H9 (cell line): Measurements from ENCODE around the gene GCNA. TPM values are rescaled to one million over a fixed set of nuclear protein-coding genes. Genes with fewer than 3 reads are reported as not detected.

Source experiments
- DNase-seq: peaks from one replicate; pipeline ENCODE4 v3.0.0-alpha.2; 2017
- H2AFZ ChIP-seq: one replicate; pipeline ENCODE4 v1.6.1; 2013; ENCODE audit warnings: mild to moderate bottlenecking, low read length, control low read depth, moderate library complexity
- H2AK5ac ChIP-seq: 2 replicates; pipeline ENCODE4 v1.6.1; 2013; ENCODE audit warnings: low read length, control low read depth, mixed read lengths; ENCODE audit not compliant: insufficient read length
- H2BK120ac ChIP-seq: one replicate; pipeline ENCODE4 v1.6.1; 2013; ENCODE audit warnings: low read depth, mild to moderate bottlenecking, low read length, control low read depth, inconsistent platforms; ENCODE audit not compliant: poor library complexity, severe bottlenecking
- H2BK12ac ChIP-seq: 2 replicates; pipeline ENCODE4 v1.6.1; 2013; ENCODE audit warnings: low read length, control low read depth, mixed read lengths, low read depth; ENCODE audit not compliant: insufficient read length
- H2BK15ac ChIP-seq: 2 replicates; pipeline ENCODE4 v1.6.1; 2013; ENCODE audit warnings: low read depth, low read length, control low read depth
- H2BK20ac ChIP-seq: one replicate; pipeline ENCODE4 v1.6.1; 2013; ENCODE audit warnings: low read depth, mild to moderate bottlenecking, low read length, control low read depth, inconsistent platforms; ENCODE audit not compliant: poor library complexity, severe bottlenecking
- H2BK5ac ChIP-seq: 2 replicates; pipeline ENCODE4 v1.6.1; 2013; ENCODE audit warnings: low read length, control low read depth, mixed read lengths; ENCODE audit not compliant: insufficient read length
- H3K14ac ChIP-seq: 2 replicates; pipeline ENCODE4 v1.6.1; 2013; ENCODE audit warnings: low read length, control low read depth; ENCODE audit not compliant: insufficient read depth
- H3K18ac ChIP-seq: 2 replicates; pipeline ENCODE4 v1.6.1; 2013; ENCODE audit warnings: low read depth, mild to moderate bottlenecking, mixed read lengths, low read length, control low read depth; ENCODE audit not compliant: insufficient read length
- H3K23ac ChIP-seq: 2 replicates; pipeline ENCODE4 v1.6.1; 2013; ENCODE audit warnings: low read length, control low read depth, mixed read lengths, low read depth; ENCODE audit not compliant: insufficient read length
- H3K23me2 ChIP-seq: 2 replicates; pipeline ENCODE4 v1.6.1; 2013; ENCODE audit warnings: low read depth, mild to moderate bottlenecking, mixed read lengths, low read length, control low read depth; ENCODE audit not compliant: insufficient read length, poor library complexity, severe bottlenecking
- H3K27ac ChIP-seq: 2 replicates; pipeline ENCODE4 v1.5.1; 2013; ENCODE audit warnings: low read length, control low read depth, mixed read lengths, low read depth; ENCODE audit not compliant: insufficient read length
- H3K27me3 ChIP-seq: 2 replicates; pipeline ENCODE4 v1.6.1; 2013; ENCODE audit warnings: low read length, control low read depth, inconsistent platforms; ENCODE audit not compliant: insufficient read depth
- H3K4ac ChIP-seq: 2 replicates; pipeline ENCODE4 v1.6.1; 2013; ENCODE audit warnings: low read depth, mild to moderate bottlenecking, control low read depth, inconsistent platforms, low read length, moderate library complexity
- H3K4me1 ChIP-seq: 2 replicates; pipeline ENCODE4 v1.6.1; 2013; ENCODE audit warnings: low read length, control low read depth, inconsistent platforms; ENCODE audit not compliant: insufficient read depth
- H3K4me2 ChIP-seq: 2 replicates; pipeline ENCODE4 v1.6.1; 2013; ENCODE audit warnings: low read length, control low read depth, mixed read lengths; ENCODE audit not compliant: insufficient read length, insufficient read depth
- H3K56ac ChIP-seq: 2 replicates; pipeline ENCODE4 v1.6.1; 2013; ENCODE audit warnings: low read depth, mild to moderate bottlenecking, mixed read lengths, low read length, control low read depth; ENCODE audit not compliant: insufficient read length
- H3K79me1 ChIP-seq: 2 replicates; pipeline ENCODE4 v1.6.1; 2013; ENCODE audit warnings: low read depth, mild to moderate bottlenecking, moderate library complexity, low read length, control low read depth, inconsistent platforms; ENCODE audit not compliant: insufficient read depth, poor library complexity, severe bottlenecking
- H3K79me2 ChIP-seq: 2 replicates; pipeline ENCODE4 v1.6.1; 2013; ENCODE audit warnings: low read length, control low read depth, inconsistent platforms; ENCODE audit not compliant: insufficient read depth
- H3K9ac ChIP-seq: 2 replicates; pipeline ENCODE4 v1.6.1; 2013; ENCODE audit warnings: low read length, control low read depth, mixed read lengths; ENCODE audit not compliant: insufficient read length; ENCODE audit errors: extremely low read depth
- H3K9me3 ChIP-seq: one replicate; pipeline ENCODE4 v1.6.1; 2013; ENCODE audit warnings: low read depth, low read length, inconsistent platforms; ENCODE audit not compliant: control insufficient read depth
- H3T11ph ChIP-seq: one replicate; pipeline ENCODE4 v1.6.1; 2013; ENCODE audit warnings: mild to moderate bottlenecking, low read length, control low read depth, inconsistent platforms
- H4K20me1 ChIP-seq: one replicate; pipeline ENCODE4 v1.6.1; 2013; ENCODE audit not compliant: control insufficient read depth, insufficient read length, insufficient read depth
- H4K5ac ChIP-seq: 2 replicates; pipeline ENCODE4 v1.6.1; 2013; ENCODE audit warnings: low read depth, mild to moderate bottlenecking, mixed read lengths, low read length, control low read depth; ENCODE audit not compliant: insufficient read length
- H4K8ac ChIP-seq: replicated peaks from 2 replicates; pipeline ENCODE4 v1.6.1; 2013; ENCODE audit warnings: low read length, control low read depth, mixed read lengths, low read depth; ENCODE audit not compliant: insufficient read length
- H4K91ac ChIP-seq: 2 replicates; pipeline ENCODE4 v1.6.1; 2013; ENCODE audit warnings: low read depth, mild to moderate bottlenecking, moderate library complexity, mixed read lengths, low read length, control low read depth; ENCODE audit not compliant: insufficient read length
- H3K27ac Mint-ChIP-seq, 3 experiments: 2 replicates in 2 of 3; 3 replicates in 1 of 3; pipeline ENCODE4 v1.8.0; 2020 to 2021; ENCODE audit warnings: mixed read lengths in 3 of 3, mild to moderate bottlenecking in 1 of 3, moderate library complexity in 1 of 3
- H3K27me3 Mint-ChIP-seq: 2 replicates; pipeline ENCODE4 v1.8.0; 2021; ENCODE audit warnings: low read depth, mild to moderate bottlenecking, moderate library complexity, mixed read lengths
- H3K36me3 Mint-ChIP-seq, 3 experiments: 2 replicates in 2 of 3; 3 replicates in 1 of 3; pipeline ENCODE4 v1.8.0; 2020 to 2021; ENCODE audit warnings: low read depth in 3 of 3, mixed read lengths in 3 of 3; ENCODE audit not compliant: insufficient read depth in 1 of 3
- H3K4me1 Mint-ChIP-seq, 2 experiments: 2 replicates each; pipeline ENCODE4 v1.8.0; 2020; ENCODE audit warnings: mixed read lengths in 2 of 2
- H3K4me3 Mint-ChIP-seq, 2 experiments: 2 replicates in 1 of 2; 3 replicates in 1 of 2; pipeline ENCODE4 v1.8.0; 2020 to 2021; ENCODE audit warnings: mild to moderate bottlenecking in 2 of 2, mixed read lengths in 2 of 2, moderate library complexity in 1 of 2
- H3K9me3 Mint-ChIP-seq, 2 experiments: 2 replicates in 1 of 2; 3 replicates in 1 of 2; pipeline ENCODE4 v1.8.0; 2020; ENCODE audit warnings: mild to moderate bottlenecking in 2 of 2, mixed read lengths in 2 of 2, moderate library complexity in 1 of 2
- CTCF ChIP-seq: fragments of 200-600 bp; sonication (generic); conservative IDR thresholded peaks from 3 replicates; pipeline ENCODE4 v1.8.0; 2021; ENCODE audit warnings: antibody characterized with exemption, mild to moderate bottlenecking
- WGBS: extraction: QIAGEN DNeasy Blood & Tissue Kit; methylation state at CpG from one replicate; pipeline ENCODE4 v1.1.7; 2013; ENCODE audit warnings: missing lambda C conversion rate, low lambda C conversion rate, mixed read lengths; ENCODE audit not compliant: insufficient read length; ENCODE audit errors: extremely low coverage; 5-methylcytosine and 5-hydroxymethylcytosine counted together
- total RNA-seq: library from RNA; stranded (reverse); gene quantifications from 2 replicates; pipeline ENCODE4 v1.2.1, GENCODE V29; 2021

The GCNA gene
- total RNA-seq, 1 experiment from 2014 or later = 0.96 TPM

- Histone ChIP-seq H3K18ac (no peak overlapping the region), H3K23ac (no peak overlapping the region), H2BK12ac (no peak overlapping the region), H3K4me2 (no peak overlapping the region), H4K8ac (no peak overlapping the region), H2BK15ac (no peak overlapping the region), H2AK5ac (no peak overlapping the region), H3K27ac (no peak overlapping the region), H3K79me2 (no peaks in the 10 kb centered on the region; the same call in 1 of the 2 replicates), H3K27me3 (no peaks in the 10 kb centered on the region), H4K20me1 (no peaks in the 10 kb centered on the region), H3K14ac (no peak overlapping the region), H3K4ac (no peak overlapping the region), H2AFZ (no peak overlapping the region), H4K91ac (no peak overlapping the region), H3T11ph (no peak overlapping the region), H3K56ac (no peak overlapping the region), H3K9ac (no peak overlapping the region), H4K5ac (no peak overlapping the region), H3K4me1 (no peaks in the 10 kb centered on the region), H3K23me2 (no peaks in the 10 kb centered on the region), H2BK20ac (no peak overlapping the region), H2BK5ac (no peak overlapping the region), H3K9me3 (peaks cover 5% of the 10 kb centered on the region), H3K79me1 (no peaks in the 10 kb centered on the region), H2BK120ac (no peak overlapping the region)
- WGBS = no CpG with 5 or more reads among the region's 3 CpGs
- H3K9me3 Mint-ChIP-seq = peaks cover 45 to 59% of the 10 kb centered on the region in 2 experiments
- DNase-seq = no peak
- H3K27ac Mint-ChIP-seq = no peak overlapping the region
- H3K4me3 Mint-ChIP-seq = no peak overlapping the region
- TF ChIP-seq CTCF = no peak
- no peaks in the 10 kb centered on the region for H3K4me1 Mint-ChIP-seq
- peaks cover 29 to 75% (median 63%) of the 10 kb centered on the region in 3 experiments; a peak in 6 of 7 replicates for H3K36me3 Mint-ChIP-seq
- H3K27me3 Mint-ChIP-seq = no peaks in the 10 kb centered on the region
These were observed 27.7 kb upstream of the GCNA start for GRCh38 chrX:71550578-71550977.
